Stimulated activated CD4-positive, alpha-beta T cell treated with anti-CD3 and anti-CD28 coated beads, Interleukin-4, amount 100 ng/mL, for 1 hour (primary cell): ENCODE measurements around the gene TRIM66.

Experiments used
- DNase-seq: peaks from one replicate; pipeline ENCODE4 v3.0.0-alpha.2; 2020

TRIM66 gene

DNA sequence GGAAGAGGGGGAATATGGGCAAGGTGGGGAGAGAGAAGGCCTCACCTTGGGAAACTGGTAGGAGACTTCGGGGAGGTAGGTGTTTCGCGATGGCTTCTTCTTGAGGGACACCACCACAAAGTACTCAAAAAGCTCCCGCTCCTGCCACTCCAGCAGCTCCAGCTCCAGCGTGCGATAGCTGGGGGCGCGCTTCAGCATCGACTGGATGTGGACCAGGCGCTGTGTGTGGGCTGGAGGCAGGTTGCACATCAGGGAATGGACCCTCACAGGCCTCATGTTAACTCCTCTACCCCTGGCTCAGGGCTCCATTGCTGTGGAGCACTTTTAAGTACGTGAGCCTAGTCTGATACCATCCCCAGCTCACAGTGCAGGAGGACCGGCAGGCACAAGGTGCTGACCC is 30.0 kb upstream of the TRIM66 start:
- no peak for DNase-seq

GRCh38 chr11:8711895-8712442 is 29.5 kb upstream of the TRIM66 start:
- no peak for DNase-seq

DNA sequence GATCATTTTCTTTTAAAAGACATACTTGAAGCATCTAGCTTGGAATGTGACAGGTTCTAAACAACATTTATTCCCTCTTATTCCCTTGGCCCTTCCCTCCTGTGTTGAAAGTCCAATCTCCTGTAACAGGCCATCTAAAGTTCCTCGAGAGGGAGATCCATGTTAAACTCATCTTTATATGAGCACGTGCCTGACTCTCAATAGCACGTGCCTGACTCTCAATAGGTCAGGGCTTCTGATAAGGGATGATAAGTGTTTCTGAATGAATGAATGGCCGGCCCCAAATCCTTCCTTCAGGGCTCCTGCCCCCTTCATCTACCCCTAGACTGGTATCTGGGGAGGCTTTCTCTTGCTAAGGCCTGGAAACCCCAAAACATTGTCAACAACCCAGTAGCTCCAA is 27.3 kb upstream of the TRIM66 start:
- no peak for DNase-seq

- no peak for DNase-seq
These were observed 26.7 kb upstream of the TRIM66 start for GRCh38 chr11:8709002-8709672.

- no peak for DNase-seq
These were observed 25.2 kb upstream of the TRIM66 start for GRCh38 chr11:8707541-8708191.

- no peak for DNase-seq
These were observed 24.4 kb upstream of the TRIM66 start for GRCh38 chr11:8706673-8707432.

DNA sequence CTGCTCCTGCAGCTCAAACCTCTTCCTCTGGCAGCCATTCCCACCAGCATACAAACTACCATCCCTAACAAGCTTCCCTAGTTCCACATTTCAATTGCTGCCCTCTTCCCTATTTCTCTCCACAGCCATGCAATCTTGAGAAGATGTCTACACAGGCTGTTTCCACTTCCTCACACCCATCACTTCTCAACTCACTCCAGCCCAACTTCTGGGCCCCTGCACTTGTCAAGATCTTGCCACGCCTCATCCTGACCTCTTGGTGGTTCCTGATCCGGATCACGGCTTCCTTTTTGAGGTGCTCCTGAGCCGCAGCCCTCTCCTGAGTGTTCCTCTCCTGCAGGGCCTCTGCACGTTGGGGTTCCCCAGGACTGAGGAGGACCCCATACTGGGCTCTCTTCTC is 22.7 kb upstream of the TRIM66 start:
- DNase-seq, result no peak

DNA sequence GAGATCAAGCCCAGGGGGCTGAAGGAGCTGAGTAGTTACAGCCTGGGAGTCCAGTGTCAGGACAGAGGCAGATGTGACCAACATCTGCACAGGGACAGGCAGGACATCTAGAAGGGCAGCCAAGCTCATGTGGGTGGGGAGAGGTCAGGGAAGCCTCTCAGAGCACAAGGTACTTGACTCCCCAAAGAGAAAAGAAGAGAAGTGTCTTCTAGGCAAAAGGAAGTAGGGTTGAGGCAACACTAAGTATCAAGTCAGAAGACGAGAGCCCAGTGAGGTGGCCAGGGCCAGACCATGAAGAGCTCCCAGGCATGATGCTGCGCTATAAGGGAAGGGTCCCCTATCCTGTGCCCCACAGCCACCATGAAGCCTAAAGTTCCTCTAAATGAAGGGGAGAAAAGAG is 21.7 kb upstream of the TRIM66 start:
- DNase-seq, result no peak

DNA sequence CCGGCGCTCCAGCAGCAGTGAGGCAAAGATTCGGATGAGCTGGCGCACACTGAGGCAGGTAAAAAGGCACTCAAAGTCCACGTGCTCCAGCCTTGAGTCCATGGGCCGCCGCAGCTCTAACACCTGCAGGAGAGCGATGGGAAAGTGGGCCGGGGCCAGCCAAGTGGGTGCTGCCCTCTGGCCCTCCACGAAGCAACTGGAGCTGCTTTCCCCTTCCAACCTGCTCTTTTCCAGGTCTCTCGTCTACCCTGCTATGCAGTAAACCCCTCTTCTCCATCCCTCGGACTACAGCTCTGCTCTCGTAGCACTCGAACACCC is 20.1 kb upstream of the TRIM66 start:
- DNase-seq, result no peak

DNA sequence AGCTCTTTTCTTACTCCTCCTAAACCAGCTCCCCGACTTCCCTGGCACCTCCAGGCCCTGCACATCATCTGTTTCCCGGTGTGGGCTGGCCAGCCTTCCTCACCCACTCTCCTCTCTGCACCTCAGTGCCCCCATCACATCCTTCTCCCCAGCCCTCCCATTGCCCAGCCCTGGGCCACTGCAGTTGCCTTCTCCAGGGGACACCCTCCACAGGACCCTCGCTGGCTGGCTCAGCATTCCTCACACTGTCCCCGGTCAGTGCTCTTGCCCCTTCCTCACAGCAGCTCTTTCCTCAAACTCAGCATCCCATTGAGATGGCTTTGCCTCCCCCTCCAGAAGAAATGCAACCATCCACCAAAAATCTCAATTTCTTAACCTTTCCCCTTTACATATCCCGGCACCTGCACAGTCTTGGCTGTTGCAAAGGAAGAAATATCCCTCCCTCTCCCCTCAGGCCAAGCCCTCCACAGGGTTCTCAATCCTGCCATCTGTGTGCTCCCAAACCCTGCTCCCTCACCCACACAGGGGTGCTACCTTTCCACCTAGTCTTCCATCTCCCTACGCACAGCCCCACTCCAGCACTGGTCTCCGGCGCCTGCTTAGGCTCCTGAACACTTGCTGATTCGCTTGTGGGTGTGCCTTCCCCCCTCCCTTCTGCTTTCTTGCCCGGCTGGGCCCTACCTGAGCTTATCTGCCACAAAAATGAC is 19.6 kb upstream of the TRIM66 start:
- DNase-seq, result no peak

DNA sequence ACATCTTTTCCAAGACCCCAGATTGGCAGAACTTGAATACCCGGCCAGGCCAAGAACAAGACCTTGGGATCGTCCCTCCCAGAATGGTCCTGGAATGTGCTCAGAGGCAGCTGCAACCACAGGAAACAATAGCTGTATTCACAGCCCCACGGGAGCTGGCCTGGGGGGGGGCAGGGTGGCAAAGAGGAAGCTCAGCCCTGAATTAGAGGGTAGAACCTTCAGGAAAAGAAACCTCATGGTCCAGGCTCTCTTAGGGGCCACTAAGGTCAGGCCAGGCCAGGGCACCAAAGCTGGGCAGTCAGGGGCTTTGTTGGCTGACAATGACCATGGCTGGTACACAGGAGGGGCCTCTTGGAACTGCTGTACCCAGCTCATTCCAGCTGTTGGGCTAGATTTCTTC is 17.4 kb upstream of the TRIM66 start:
- DNase-seq, result no peak

GRCh38 chr11:8698917-8699441 is 16.5 kb upstream of the TRIM66 start:
- DNase-seq, result no peak

DNA sequence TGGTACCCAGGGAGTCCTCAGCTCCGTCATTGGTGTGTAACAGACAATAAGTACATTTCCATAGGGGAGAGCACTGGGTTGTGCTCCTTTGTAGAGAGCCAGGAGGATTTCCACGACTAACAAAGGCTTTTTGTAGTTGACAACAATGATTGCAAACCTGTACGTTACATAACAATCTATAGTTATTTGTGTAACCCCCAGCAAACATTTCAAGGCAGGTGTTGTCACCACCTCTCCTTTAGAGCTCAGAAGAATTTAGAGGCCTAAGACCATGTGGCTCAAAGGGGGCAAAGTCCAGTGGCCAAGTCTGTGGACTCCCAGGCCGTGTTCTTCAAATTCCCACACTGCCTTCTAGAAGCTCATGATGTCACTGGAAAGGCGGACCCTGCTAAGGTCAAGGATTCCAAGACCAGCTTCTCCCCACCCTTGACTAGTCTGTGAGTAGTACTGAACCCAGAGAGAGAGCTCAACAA is 15.9 kb upstream of the TRIM66 start:
- DNase-seq, result no peak

- DNase-seq, result no peak
These were observed 14.6 kb upstream of the TRIM66 start for GRCh38 chr11:8697054-8697453.

DNA sequence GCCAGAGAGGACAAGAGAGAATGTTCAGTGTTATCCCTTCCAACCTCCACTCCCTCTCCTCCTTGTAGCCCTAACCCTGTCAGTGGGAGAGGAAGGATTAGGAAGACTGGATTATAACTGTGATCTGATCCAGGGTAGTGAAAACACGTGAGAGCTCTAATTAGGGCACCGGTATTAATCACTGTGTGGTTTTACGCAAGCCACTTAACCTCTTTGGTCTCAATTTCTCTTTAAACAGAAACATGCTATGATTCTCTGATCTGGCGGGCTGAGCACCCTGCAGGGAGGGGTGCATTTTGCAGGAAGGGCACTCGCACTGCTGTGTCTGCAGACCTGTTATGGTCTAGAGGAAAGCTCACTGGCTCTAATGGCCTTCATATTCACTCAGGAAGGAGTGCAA is 11.7 kb upstream of the TRIM66 start:
- DNase-seq, result no peak

DNA sequence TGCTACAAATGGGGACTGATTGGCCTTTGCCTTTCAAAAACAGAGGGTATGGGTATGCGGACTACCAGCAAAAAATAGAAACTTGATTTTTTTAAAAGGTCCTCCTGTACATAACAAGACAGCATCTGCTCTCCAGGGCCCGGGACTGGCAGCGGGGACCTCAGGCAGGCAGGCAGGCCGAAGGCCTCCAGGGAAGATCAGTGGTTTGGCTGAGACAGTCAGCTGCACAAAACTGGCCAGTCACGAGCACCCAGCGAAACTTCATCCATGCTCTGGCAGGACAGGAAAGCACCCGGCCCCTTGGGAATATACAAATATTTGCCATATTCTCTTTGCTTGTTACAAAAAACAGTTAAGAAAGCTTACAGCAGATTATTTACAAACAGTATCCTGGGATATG is 11.1 kb upstream of the TRIM66 start:
- DNase-seq, result no peak

DNA sequence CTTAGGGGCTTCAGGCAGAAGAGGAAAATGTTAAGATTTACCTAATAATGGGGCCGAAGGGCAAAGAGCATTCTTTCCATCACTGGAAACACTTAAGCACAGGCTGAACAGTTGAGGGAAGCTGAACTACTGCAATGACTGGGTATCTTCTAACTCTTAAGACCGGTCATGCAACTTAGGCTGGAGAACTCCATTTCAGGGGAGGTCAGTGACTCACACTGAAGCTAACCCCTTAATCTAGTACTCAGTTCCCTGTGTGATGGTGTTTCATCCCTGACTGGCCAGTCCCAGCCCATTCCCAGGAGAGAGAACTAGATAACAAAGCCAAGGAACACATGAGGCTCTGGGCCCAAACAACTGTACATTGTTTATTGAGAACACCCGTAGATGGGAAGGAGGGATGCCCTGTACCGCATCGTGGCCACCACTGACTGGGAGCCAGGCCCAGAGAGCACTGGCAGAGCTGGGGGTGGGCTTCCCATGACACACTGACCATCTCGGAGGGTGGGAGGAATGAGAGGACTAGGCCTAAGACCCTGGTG is 10.6 kb upstream of the TRIM66 start:
- DNase-seq, result no peak

- DNase-seq, result no peak
These were observed 10.0 kb upstream of the TRIM66 start for GRCh38 chr11:8692417-8692816.

DNA sequence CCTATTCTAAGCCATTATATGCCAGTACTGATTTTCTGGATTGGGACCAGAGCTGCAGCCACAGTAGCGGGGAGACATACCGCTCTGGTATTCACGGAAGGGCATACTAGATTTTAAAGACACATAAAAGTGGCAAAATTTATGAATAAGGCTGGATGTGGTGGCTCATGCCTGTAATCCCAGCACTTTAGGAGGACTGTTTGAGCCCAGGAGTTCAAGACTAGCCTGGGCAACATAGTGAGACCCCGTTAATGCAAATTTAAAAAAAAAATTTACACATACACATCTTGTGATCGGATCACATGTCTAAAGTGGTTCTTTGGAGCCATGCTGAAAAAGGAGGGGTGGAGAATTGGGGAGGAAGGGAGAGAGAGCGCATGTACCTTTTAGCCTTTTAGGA is 9.1 kb upstream of the TRIM66 start:
- DNase-seq, result no peak

GRCh38 chr11:8690374-8691342 is 8.2 kb upstream of the TRIM66 start:
- no peak for DNase-seq

DNA sequence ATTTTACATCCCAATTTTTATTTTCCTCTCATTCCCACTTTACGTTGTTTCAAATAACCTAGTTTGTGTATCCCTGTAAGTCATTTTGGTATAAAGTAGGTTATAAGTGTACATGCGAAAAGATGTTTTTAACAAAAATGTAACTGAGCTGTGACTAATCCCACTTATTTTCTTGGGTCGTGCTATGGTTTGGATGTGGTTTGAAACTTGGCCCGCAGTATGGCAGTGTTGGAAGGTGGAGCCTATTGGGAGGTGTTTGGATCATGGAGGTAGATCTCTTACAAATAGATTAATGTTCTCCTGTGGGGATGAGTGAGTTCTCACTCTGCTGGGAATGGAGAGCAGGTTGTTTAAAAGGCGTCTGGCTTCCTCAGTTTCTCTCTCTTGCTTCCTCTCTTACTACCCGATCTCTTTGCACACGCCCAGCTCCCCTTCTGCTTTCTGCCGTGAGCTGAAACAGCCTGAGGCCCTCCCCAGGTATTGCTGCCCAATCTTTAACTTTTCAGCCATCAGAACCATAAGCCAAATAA is 7.3 kb upstream of the TRIM66 start:
- DNase-seq, result no peak
